CD4-positive, alpha-beta T cell treated with Interleukin-4 for 4 hours (primary cell): ENCODE measurements around the gene FNBP1.
"Not testable (repeated sequence)": the region's sequence is repeated elsewhere in the genome, so short reads cannot be mapped to it uniquely, and the experiment has no call there.

Experiments
- DNase-seq: peaks from one replicate; pipeline ENCODE4 v3.0.0-alpha.2; 2020

Gene FNBP1

DNA sequence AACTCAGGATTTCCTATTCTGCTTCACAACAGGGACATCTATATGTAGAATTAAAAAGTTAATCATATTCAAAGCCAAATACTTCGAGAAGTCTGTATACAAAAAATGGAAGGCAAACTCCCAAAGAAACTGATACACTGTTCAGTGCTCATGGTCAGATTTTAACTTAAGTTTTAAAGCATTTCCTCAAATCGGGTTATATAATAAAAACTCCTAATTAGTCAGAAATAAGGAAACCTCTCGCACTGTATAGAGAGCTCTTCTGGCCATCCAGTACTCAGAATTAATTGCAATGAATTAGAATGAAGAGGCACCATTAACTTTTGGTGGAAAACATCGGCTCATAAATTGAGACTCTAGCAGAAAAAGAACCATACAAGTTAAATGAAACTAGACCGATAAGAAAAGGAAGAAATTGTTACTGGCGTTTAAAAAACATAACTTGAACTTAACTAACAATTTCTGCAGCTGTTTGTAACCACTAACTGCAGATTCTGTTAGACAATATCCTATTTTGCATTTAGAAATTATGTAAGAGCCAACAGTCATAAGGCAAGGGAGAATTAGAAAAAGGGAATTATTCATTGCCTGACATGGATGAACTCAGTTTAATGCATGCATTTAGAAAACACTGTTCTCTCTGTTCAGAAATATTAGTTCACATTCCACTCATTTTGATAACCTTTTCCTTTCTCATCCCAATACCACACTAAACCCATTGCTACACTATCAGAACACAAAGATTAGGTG, 96.6 kb downstream of the FNBP1 start:
- DNase-seq, result no peak

GRCh38 chr9:129945314-129945713, 97.7 kb downstream of the FNBP1 start:
- DNase-seq, result peak; percentile 40

- peak; percentile 77 for DNase-seq
Measured at GRCh38 chr9:129944506-129945116, 98.4 kb downstream of the FNBP1 start.

DNA sequence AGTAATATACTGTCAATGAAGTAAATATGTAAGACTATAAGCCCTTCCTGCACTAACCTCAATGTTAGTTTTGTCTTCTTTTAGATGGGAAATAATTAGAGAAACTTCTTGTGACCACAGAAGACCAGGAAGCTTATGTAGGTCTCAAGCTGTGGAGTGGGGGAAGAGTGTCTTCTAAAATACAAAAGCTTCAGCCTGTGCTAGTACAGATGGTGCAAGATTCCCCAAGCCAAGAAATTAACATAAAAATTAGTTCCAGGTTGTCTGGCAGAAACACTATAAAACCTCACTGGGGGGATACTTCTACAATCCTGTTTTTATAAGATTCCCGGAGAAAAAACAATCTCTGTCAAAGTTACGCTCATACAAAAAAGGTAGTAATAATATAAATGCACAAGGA, 103.6 kb downstream of the FNBP1 start:
- DNase-seq, result no peak

DNA sequence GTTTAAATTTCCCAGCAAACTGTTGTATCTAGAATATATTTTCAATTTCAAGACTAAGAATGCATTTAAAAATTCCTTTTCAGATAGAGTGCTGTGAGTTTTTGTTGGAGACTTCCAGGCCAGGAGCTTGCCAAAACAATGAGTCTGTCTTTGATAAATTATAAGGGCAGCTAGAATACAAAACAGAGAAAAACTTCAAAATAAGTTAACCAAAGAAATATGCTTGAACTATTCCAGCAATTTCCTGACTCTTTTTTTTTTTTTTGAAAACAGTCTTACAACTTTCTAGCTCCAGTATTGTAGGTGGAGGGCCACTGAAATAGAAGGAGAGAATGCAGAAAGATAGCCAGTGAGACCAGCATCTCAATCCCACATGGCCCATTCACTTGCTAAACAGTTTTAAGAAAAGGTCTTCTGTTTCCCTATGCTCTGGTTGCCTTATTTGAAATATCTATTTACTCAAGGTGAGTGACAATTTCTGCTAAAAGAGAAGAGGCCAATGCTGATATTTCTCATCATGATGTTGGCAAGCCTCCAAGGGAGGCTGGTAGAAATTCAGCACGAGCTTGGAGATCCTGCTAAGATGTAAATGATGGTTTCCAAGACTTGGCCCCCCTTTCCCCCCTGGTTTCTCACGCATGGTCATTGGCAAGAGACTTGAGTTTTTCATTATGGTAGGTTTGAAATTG, 104.6 kb downstream of the FNBP1 start:
- peak; percentile 20 for DNase-seq

GRCh38 chr9:129937879-129938278, 105.1 kb downstream of the FNBP1 start:
- DNase-seq, result not testable (repeated sequence)

DNA sequence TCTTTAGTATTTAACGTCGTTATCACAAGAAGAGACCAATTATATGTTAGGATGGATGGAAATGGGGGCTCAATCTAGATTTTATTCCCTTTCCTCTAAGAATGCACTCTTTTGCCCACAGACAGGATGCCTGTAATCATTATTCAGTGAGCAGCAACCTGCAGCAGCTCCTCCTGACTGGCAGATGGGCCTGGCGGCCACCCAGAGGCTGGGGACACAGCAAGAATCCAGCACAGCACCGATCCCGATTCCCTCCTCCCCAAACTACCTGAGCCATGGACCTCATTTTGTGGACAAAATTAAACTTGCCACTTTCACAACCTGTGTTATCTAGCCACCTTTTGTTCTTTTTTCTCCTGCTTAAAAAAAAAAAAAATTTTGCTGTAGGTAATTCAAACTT, 106.8 kb downstream of the FNBP1 start:
- no peak for DNase-seq

DNA sequence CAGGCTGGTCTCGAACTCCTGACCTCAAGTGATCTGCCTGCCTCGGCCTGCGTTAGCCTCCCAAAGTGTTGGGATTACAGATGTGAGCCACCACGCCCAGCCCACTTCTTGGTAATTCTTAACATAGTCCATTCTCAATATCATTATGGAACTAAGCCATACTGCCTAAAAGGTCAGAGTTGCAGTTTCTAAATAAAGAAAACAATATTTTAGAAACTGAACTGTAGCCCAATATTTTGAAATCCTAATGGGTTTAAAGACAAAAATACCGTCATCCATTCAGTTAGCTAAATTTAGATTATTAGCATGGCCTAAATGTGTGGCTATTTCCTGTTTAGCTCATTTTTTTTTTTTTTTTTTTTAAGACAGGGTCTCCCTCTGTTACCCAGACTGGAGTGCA, 108.2 kb downstream of the FNBP1 start:
- no peak for DNase-seq

DNA sequence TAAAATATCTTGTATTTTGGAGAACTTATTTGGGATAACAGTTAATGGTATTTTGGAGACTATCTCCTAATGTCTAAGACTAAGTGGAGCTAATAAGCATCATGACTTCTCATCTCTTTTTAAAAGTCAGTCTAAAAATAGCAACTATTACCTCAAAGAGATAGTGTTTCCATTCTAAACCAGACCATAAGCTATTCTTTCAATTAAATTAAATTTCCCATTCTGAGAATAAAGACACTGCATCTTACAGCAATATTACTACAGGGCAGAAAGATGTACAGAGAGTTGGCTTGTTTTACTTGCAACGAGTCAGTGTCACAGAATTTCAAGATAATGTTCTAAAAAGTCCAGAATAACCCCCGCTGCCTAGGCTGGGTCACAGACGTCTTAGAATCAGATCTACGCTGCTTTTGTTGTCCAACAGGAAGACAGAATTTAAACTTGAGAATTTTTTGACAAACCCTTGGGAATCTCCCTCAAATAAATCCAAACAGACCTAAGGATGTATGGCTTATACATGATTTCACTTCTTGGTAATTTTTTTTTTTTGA, 108.9 kb downstream of the FNBP1 start:
- no peak for DNase-seq

- no peak for DNase-seq
Measured at GRCh38 chr9:129933185-129934040, 109.6 kb downstream of the FNBP1 start.

- DNase-seq, result peak; percentile 46
Measured at GRCh38 chr9:129932303-129933151, 110.5 kb downstream of the FNBP1 start.

DNA sequence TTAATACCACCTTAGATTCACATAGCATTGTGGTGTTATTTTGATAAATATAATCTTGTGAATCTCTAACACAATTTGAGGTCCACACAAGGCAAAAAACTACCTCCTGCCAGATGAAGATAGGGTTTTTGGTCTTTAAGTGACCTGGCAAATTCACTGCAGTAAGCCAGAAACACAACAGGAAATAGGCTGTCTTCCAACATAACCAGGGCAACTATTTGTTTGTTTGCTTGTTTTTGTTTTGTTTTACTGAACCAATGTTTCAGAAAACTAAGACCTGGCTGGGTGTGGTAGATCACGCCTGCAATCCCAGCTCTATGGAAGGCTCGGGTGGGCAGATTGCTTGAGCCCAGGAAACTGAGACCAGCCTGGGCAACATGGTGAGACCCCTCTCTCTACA, 112.2 kb downstream of the FNBP1 start:
- DNase-seq, result peak; percentile 62

GRCh38 chr9:129929496-129930125, 113.4 kb downstream of the FNBP1 start:
- DNase-seq, result peak; percentile 32

- no peak for DNase-seq
Measured at GRCh38 chr9:129923589-129923988, 119.4 kb downstream of the FNBP1 start.

DNA sequence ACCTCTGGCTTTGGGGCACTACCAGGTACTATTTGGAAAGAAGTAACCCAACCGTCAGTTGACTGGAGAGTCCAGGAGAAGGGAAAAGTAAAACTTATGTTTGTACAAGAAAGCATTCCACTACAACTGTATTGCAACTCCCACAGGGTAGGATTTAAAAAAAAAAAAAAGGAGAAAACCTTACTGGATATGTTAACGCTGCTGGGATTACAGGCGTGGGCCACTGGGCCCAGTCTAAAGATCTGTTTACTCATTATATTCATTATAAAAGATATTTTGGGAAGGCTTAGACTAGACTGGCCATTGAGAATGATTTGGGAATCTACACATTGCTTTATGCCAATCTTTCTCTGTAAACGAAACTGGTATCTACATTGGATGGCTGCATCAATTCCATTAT, 121.1 kb downstream of the FNBP1 start:
- no peak for DNase-seq

- DNase-seq, result no peak
Measured at GRCh38 chr9:129919841-129920240, 123.1 kb downstream of the FNBP1 start.

DNA sequence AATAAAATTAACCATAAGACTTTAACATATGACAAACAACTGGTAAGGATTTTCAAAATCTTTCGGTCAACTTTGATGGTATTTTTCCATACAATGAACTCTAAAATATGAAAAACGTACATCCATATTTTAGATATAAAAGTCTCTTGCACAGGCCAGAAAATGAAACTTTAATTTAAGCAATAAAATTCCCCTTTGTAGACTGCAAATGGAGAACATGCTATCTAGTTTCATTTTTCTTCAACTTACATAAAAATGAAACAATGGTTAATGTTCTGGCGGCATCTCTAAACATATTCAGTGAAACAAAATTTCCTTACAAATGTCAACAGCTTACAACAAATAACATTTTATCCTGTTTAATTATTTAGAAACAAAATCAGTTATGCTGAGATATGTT, 123.7 kb downstream of the FNBP1 start:
- DNase-seq, result no peak

- DNase-seq, result no peak
Measured at GRCh38 chr9:129918296-129918950, 124.6 kb downstream of the FNBP1 start.

GRCh38 chr9:129916707-129917106, 126.3 kb downstream of the FNBP1 start:
- DNase-seq, result no peak

DNA sequence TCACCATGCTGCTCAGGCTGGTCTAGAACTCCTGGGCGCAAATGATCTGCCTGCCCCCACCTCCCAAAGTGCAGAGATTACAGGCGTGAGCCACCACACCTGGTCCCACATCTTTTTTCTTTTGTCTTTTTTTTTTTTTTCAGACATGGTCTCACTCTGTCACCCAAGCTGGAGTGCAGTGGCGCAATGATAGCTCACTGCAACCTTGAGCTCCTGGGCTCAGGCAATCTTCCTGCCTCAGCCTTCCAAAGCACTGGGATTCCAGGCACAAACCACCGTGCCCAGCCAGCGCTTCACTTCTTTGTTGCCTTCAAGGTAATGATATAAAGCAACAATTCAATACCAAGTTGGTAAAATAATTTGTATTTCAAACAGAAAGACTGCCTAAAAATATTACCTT, 128.9 kb downstream of the FNBP1 start:
- no peak for DNase-seq
